Vagina (tissue), 2 donors: ENCODE data around the gene PRR22. TPM values are rescaled to one million over a fixed set of nuclear protein-coding genes. Genes with fewer than 3 reads are reported as not detected.
A peak's percentile ranks its signal among the peaks of the same experiment; 100 is the strongest.

Experiments used
- DNase-seq, 2 donors: peaks; one replicate each; pipeline ENCODE4 v3.0.0-alpha.2; 2017; ENCODE audit errors: extremely low spot score in 2 of 2
- H3K27ac ChIP-seq: fragments of 200-600 bp; sonication (generic); one replicate; pipeline ENCODE4 v1.5.1; 2019
- H3K27me3 ChIP-seq: fragments of 200-600 bp; sonication (generic); one replicate; pipeline ENCODE4 v1.5.1; 2019
- H3K36me3 ChIP-seq, 2 donors: fragments of 200-600 bp; sonication (generic); one replicate each; pipeline ENCODE4 v1.5.1; 2017 to 2019
- H3K4me1 ChIP-seq: fragments of 200-600 bp; sonication (generic); one replicate; pipeline ENCODE4 v1.5.1; 2019
- H3K4me3 ChIP-seq, 2 donors: fragments of 200-600 bp; sonication (generic); 1 replicate in 1 of 2; 2 replicates in 1 of 2; pipeline ENCODE4 v1.5.1; 2016 to 2019
- H3K9me3 ChIP-seq: fragments of 200-600 bp; sonication (generic); one replicate; pipeline ENCODE4 v1.5.1; 2019
- POLR2A ChIP-seq, 2 donors: fragments of 450-650 bp; IDR thresholded peaks; one replicate each; pipeline ENCODE4 v1.6.1; 2017; ENCODE audit warnings: antibody characterized with exemption in 2 of 2, mild to moderate bottlenecking in 2 of 2, moderate library complexity in 2 of 2
- POLR2AphosphoS5 ChIP-seq, 2 donors: sonication (generic); formaldehyde crosslinking; IDR thresholded peaks; one replicate each; pipeline ENCODE4 v1.9.0; 2017; ENCODE audit warnings: antibody characterized with exemption in 2 of 2, mild to moderate bottlenecking in 2 of 2, low read depth in 1 of 2; ENCODE audit not compliant: insufficient read depth in 1 of 2
- intact Hi-C: fragments of 100-400 bp; cut with DNase I; formaldehyde crosslinking; loops from one replicate; pipeline ENCODE4 v1.15.1; 2023
- total RNA-seq: library from RNA; depleted of rRNA; stranded (reverse); fragments of >200 nt; gene quantifications from one replicate; pipeline ENCODE4 v1.2.3, GENCODE V29; 2016
- TF ChIP-seq, protein P1 (sequence below), 3 experiments: fragments of 450-650 bp in 2 of 3; fragments of 200-600 bp in 1 of 3; sonication (generic) in 1 of 3; IDR thresholded peaks; one replicate each; pipeline ENCODE4 v1.5.1; 2017 to 2019; ENCODE audit warnings: antibody characterized with exemption in 3 of 3, mild to moderate bottlenecking in 2 of 3, moderate library complexity in 2 of 3

The PRR22 gene
- total RNA-seq, 1 donor from 2014 or later = 0.98 TPM

DNA sequence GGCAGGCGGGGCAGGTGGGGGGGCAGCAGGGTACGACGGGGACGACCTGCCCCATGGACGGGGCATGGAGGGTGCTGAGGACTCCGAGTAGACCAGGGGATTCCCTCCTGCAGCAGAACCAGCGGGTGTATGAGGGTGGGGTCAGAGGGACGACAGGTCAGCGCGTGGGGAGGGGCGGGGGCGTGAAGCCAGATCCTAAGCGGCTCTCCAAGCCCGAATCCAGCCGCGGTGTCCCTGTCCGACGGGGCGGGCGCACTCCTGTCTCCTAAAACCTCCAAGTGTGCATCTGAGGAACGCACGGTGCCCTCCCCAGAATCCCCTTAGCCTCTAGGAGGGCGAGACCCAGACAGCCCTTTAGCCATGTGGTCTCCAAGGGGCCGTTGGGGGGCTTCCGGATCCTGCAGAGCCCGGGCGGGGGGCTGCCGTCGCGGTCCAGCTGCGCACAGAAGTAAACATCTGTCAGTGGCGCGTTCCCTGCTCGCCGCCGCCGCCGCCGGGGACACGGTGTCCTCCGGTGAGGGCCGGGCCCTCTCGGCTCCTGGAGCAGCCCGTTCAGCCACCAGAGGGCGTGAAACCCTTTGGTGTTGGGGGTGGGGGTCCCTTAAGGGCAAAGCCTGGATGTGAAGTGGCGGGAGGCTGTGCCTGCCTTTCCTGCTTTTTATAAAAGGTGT, 21.1 kb upstream of the PRR22 start:
- no peaks in the 10 kb centered on the region for H3K9me3 ChIP-seq

DNA sequence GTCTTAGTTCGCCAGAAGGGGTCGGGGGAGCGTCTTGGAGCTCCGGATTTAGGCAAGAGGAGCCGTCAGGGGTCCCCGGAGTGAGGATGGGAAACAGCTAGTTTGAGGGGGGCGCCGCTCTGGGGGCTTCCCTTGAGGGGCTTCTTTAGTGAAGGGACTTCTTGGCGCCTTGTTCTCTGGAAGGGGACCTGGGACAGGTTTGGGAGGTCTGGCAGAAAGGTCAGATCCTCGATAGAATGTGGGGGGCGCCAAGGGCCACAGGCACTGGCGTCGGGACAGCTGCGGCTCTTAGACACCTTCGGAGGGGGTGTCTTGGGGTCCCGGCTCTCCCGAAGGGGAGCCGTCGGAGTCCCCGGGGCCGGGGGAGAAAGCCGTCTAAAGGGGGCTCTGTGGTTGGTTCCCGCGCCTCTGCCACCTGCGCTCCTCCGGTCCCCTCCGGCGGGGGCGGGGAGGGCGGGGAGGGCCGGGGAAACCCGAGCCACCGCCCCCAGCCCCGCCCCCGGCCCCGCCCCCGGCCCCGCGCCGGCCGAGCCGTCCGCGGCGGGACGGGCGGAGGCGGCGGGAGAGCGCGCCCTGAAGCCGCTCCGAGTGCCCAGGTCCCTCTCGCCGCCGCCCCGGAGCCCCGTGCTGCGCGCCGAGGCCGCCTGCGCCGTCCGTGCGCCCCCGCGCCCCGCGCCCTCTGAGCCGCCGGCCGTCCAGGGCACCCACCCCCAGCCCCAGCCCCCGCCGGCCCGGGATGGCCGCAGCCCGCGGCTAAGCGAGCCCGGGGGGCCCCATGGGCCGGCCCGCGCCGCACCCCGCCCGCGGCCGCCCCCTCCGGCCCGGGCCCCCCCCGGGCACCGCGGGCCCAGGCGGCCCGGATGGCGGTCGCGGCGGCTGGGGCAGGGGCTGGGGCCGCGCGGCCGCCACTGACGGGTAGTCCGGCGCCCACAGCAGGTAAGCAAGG, 20.2 kb upstream of the PRR22 start, which contains the start of gene NRTN:
Gene NRTN (plus strand): TSS at position 552 of the 946 bp plus-strand sequence. CDS start 19,099 bp downstream, outside the sequence.
- peak within 1 kb of the TSS; percentile 30 to 37 for H3K4me3 ChIP-seq
- intact Hi-C loops = loop anchor here (5.0 kb wide), 1 partner anchor 88 kb away; no protein-coding TSS in a partner anchor
- peaks cover 8% of the 10 kb centered on the region for H3K27me3 ChIP-seq
- peaks cover 26% of the 10 kb centered on the region for H3K4me1 ChIP-seq
- no peaks in the 10 kb centered on the region for H3K36me3 ChIP-seq
- no peak for DNase-seq
- no peaks in the 10 kb centered on the region for H3K9me3 ChIP-seq
- TF ChIP-seq POLR2AphosphoS5 (IDR thresholded peaks at IDR 0.05; ENCODE audit: insufficient read depth in 1 of 2, low read depth in 1 of 2) (no peak), POLR2A (IDR thresholded peaks at IDR 0.05) (no peak)
- TF ChIP-seq, protein P1, sequence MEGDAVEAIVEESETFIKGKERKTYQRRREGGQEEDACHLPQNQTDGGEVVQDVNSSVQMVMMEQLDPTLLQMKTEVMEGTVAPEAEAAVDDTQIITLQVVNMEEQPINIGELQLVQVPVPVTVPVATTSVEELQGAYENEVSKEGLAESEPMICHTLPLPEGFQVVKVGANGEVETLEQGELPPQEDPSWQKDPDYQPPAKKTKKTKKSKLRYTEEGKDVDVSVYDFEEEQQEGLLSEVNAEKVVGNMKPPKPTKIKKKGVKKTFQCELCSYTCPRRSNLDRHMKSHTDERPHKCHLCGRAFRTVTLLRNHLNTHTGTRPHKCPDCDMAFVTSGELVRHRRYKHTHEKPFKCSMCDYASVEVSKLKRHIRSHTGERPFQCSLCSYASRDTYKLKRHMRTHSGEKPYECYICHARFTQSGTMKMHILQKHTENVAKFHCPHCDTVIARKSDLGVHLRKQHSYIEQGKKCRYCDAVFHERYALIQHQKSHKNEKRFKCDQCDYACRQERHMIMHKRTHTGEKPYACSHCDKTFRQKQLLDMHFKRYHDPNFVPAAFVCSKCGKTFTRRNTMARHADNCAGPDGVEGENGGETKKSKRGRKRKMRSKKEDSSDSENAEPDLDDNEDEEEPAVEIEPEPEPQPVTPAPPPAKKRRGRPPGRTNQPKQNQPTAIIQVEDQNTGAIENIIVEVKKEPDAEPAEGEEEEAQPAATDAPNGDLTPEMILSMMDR (IDR thresholded peaks at IDR 0.05) = no peak
- H3K27ac ChIP-seq = peak within 1 kb of the TSS; percentile 56

More for the DNA sequence above, 21.1 kb upstream of the PRR22 start:
- Histone ChIP-seq H3K27ac (peak overlapping the region; percentile 56), H3K36me3 (no peaks in the 10 kb centered on the region), H3K4me3 (peak overlapping the region; percentile 30 to 37), H3K4me1 (peaks cover 26% of the 10 kb centered on the region), H3K27me3 (peaks cover 8% of the 10 kb centered on the region)
- intact Hi-C loops = loop anchor here (5.0 kb wide), 1 partner anchor 87 kb away; no protein-coding TSS in a partner anchor
- TF ChIP-seq, protein P1 (IDR thresholded peaks at IDR 0.05) = peak in 1 of 3 experiments; percentile 47
- TF ChIP-seq POLR2AphosphoS5 (IDR thresholded peaks at IDR 0.05; ENCODE audit: insufficient read depth in 1 of 2, low read depth in 1 of 2) (peak in 1 of 2 donors; percentile 21), POLR2A (IDR thresholded peaks at IDR 0.05) (no peak)
- DNase-seq = no peak

DNA sequence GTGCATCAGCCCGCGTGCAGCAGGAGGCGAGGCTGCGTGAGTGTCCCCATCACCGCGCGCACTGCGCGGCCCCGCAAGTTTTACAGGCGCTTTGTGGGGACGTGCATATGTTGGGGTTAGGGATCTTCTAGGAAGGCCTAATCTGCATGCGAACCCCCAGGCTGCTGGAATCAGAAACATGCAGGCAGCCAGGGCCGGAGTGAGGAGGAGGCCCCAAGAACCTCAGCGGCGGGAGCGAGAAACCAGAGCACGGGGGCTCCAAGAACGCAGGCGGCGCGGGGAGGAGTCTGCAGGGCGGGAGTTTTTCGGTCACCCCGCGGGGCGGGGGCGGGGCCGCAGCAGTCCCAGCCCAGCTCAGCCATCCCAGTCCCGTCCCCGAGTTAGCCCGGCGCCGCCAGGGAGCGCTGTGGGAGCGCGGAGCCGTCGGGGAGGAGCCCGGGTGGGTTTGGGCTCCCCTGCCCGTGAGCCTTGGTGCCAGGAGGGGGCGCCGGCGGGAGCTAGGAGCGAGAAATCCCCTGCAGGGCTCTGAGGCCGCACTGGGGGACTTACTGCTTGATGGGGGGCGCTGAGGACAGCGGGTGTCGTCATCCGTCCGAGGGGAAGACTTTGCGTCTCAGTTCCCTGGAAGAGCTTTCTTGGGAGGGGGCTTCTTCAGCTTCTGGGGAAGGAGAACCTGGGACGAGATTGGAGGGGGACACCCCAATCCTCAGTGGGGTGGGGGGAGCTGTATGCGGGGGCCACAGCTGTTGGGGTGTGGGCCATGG, 19.4 kb upstream of the PRR22 start:
- intact Hi-C loops = no loop called here
- Histone ChIP-seq H3K27me3 (peaks cover 8% of the 10 kb centered on the region), H3K4me1 (peaks cover 26% of the 10 kb centered on the region), H3K27ac (peak overlapping the region; percentile 28), H3K4me3 (peak overlapping the region; percentile 17 to 26), H3K36me3 (no peaks in the 10 kb centered on the region), H3K9me3 (no peaks in the 10 kb centered on the region)
- TF ChIP-seq POLR2AphosphoS5 (IDR thresholded peaks at IDR 0.05; ENCODE audit: insufficient read depth in 1 of 2, low read depth in 1 of 2) (peak; percentile 27 to 54), POLR2A (IDR thresholded peaks at IDR 0.05) (no peak)
- TF ChIP-seq, protein P1 (IDR thresholded peaks at IDR 0.05) = peak; percentile 49 to 78 (median 54)
- DNase-seq = no peak

DNA sequence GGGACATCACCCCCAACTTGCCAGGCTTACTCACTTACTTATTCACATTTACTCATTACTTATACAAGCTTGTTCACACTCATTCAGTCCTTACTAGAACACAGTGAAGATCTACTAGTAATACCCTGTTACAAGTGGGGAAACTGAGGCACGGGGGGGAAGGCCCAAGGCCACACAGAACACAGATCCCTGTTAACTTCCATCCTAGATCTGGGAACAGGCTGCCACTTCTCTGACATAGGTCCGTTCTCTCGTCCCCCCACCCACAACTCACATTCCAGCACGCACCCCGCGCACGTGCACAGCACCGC, 18.9 kb upstream of the PRR22 start:
- H3K4me1 ChIP-seq = peaks cover 26% of the 10 kb centered on the region
- H3K27me3 ChIP-seq = peaks cover 8% of the 10 kb centered on the region
- no peaks in the 10 kb centered on the region for H3K36me3 ChIP-seq
- intact Hi-C loops = no loop called here
- H3K27ac ChIP-seq = no peak overlapping the region
- DNase-seq = no peak
- peak overlapping the region; percentile 17 to 26 for H3K4me3 ChIP-seq
- TF ChIP-seq, protein P1 (IDR thresholded peaks at IDR 0.05) = no peak
- no peak for TF ChIP-seq POLR2A (IDR thresholded peaks at IDR 0.05)
- TF ChIP-seq POLR2AphosphoS5 (IDR thresholded peaks at IDR 0.05; ENCODE audit: insufficient read depth in 1 of 2, low read depth in 1 of 2) = no peak
- H3K9me3 ChIP-seq = no peaks in the 10 kb centered on the region
